ENCODE results near the gene OIT3. TPM values are rescaled to one million over a fixed set of nuclear protein-coding genes. Genes with fewer than 3 reads are reported as not detected.

OIT3 gene
- total RNA-seq, 1 experiment from 2014 or later: 1.4 TPM

GRCh38 chr10:72881291-72881690 is 12.2 kb upstream of the OIT3 start:
- Mint-ChIP-seq H3K27me3 (ENCODE audit: unreplicated experiment) (no peaks in the 10 kb centered on the region), H3K4me1 (ENCODE audit: low read depth, unreplicated experiment) (no peaks in the 10 kb centered on the region), H3K9me3 (ENCODE audit: low read depth, unreplicated experiment) (peaks cover 9% of the 10 kb centered on the region), H3K4me3 (ENCODE audit: low read depth, unreplicated experiment) (no peak overlapping the region), H3K36me3 (ENCODE audit: insufficient read depth, unreplicated experiment) (peaks cover 38% of the 10 kb centered on the region), H3K27ac (ENCODE audit: unreplicated experiment) (no peak overlapping the region)
- intact Hi-C loops (cut with micrococcal nuclease; ENCODE audit: unreplicated experiment): no loop called here
- CTCF ChIA-PET: interaction anchor here (0.6 kb wide), 1 partner anchor 25 kb away, joined by 5 read pairs; no protein-coding TSS in a partner anchor
- DNase-seq: no peak
- BruUV-seq (replicated peaks): no TSS peak
- no peak for TF ChIP-seq CTCF (IDR thresholded peaks at IDR 0.05; ENCODE audit: unreplicated experiment)

- no TSS peak for BruUV-seq (replicated peaks)
- no peak for TF ChIP-seq CTCF (IDR thresholded peaks at IDR 0.05; ENCODE audit: unreplicated experiment)
- intact Hi-C loops (cut with micrococcal nuclease; ENCODE audit: unreplicated experiment): no loop called here
- no peaks in the 10 kb centered on the region for H3K4me1 Mint-ChIP-seq (ENCODE audit: low read depth, unreplicated experiment)
- peaks cover 6% of the 10 kb centered on the region for H3K9me3 Mint-ChIP-seq (ENCODE audit: low read depth, unreplicated experiment)
- H3K36me3 Mint-ChIP-seq (ENCODE audit: insufficient read depth, unreplicated experiment): peaks cover 52% of the 10 kb centered on the region
- H3K4me3 Mint-ChIP-seq (ENCODE audit: low read depth, unreplicated experiment): no peak overlapping the region
- H3K27ac Mint-ChIP-seq (ENCODE audit: unreplicated experiment): no peak overlapping the region
- DNase-seq: no peak
- CTCF ChIA-PET: no interaction called here
- no peaks in the 10 kb centered on the region for H3K27me3 Mint-ChIP-seq (ENCODE audit: unreplicated experiment)
These were observed 9.7 kb upstream of the OIT3 start for GRCh38 chr10:72883861-72884260.

- Mint-ChIP-seq H3K4me3 (ENCODE audit: low read depth, unreplicated experiment) (no peak overlapping the region), H3K27me3 (ENCODE audit: unreplicated experiment) (no peaks in the 10 kb centered on the region), H3K9me3 (ENCODE audit: low read depth, unreplicated experiment) (peaks cover 3% of the 10 kb centered on the region), H3K4me1 (ENCODE audit: low read depth, unreplicated experiment) (no peaks in the 10 kb centered on the region), H3K36me3 (ENCODE audit: insufficient read depth, unreplicated experiment) (peaks cover 49% of the 10 kb centered on the region), H3K27ac (ENCODE audit: unreplicated experiment) (no peak overlapping the region)
- CTCF ChIA-PET: interaction anchor here (0.6 kb wide), 1 partner anchor 57 kb away, joined by 3 read pairs; no protein-coding TSS in a partner anchor
- no peak for TF ChIP-seq CTCF (IDR thresholded peaks at IDR 0.05; ENCODE audit: unreplicated experiment)
- intact Hi-C loops (cut with micrococcal nuclease; ENCODE audit: unreplicated experiment): no loop called here
- BruUV-seq (replicated peaks): no TSS peak
- no peak for DNase-seq
These were observed 7.6 kb upstream of the OIT3 start for GRCh38 chr10:72885953-72886352.

GRCh38 chr10:72886621-72887020 is 6.9 kb upstream of the OIT3 start:
- peaks cover 3% of the 10 kb centered on the region for H3K9me3 Mint-ChIP-seq (ENCODE audit: low read depth, unreplicated experiment)
- H3K4me1 Mint-ChIP-seq (ENCODE audit: low read depth, unreplicated experiment): no peaks in the 10 kb centered on the region
- CTCF ChIA-PET: no interaction called here

More at GRCh38 chr10:72886621-72887020, 6.9 kb upstream of the OIT3 start:
- intact Hi-C loops (cut with micrococcal nuclease; ENCODE audit: unreplicated experiment): no loop called here
- Mint-ChIP-seq H3K4me3 (ENCODE audit: low read depth, unreplicated experiment) (no peak overlapping the region), H3K27ac (ENCODE audit: unreplicated experiment) (no peak overlapping the region), H3K27me3 (ENCODE audit: unreplicated experiment) (no peaks in the 10 kb centered on the region), H3K36me3 (ENCODE audit: insufficient read depth, unreplicated experiment) (peaks cover 49% of the 10 kb centered on the region)
- TF ChIP-seq CTCF (IDR thresholded peaks at IDR 0.05; ENCODE audit: unreplicated experiment): no peak
- BruUV-seq (replicated peaks): no TSS peak
- DNase-seq: no peak
